Common myeloid progenitor, CD34-positive (primary cell): ENCODE data around the gene ZFHX2.

Experiments used
- CTCF ChIA-PET: fragments of 350-600 bp; sonication (Branson Sonifier 250); formaldehyde crosslinking; loops from one replicate; lab custom pipeline; 2021; ENCODE audit warnings: antibody characterized with exemption; lab: Charles Lee
- POLR2A ChIA-PET: fragments of 350-600 bp; sonication (Branson Sonifier 250); formaldehyde crosslinking; loops from one replicate; lab custom pipeline; 2021; ENCODE audit warnings: antibody characterized with exemption; lab: Charles Lee
- DNase-seq, 3 donors: peaks; one replicate each; pipeline versions ENCODE4 v3.0.0 to v3.0.0-alpha.2; 2013
- H3K27ac ChIP-seq, 2 experiments: 1 replicate in 1 of 2; 2 replicates in 1 of 2; pipeline ENCODE4 v1.7.0; 2013; ENCODE audit warnings: inconsistent platforms in 2 of 2, low read length in 2 of 2, mild to moderate bottlenecking in 2 of 2, low read depth in 1 of 2, moderate library complexity in 1 of 2; ENCODE audit not compliant: severe bottlenecking in 2 of 2, insufficient read depth in 1 of 2, poor library complexity in 1 of 2
- H3K27me3 ChIP-seq, 5 experiments: replicated peaks in 2 of 5; 1 replicate in 3 of 5; 2 replicates in 2 of 5; pipeline versions ENCODE4 v1.6.1 to v1.7.0; 2013; ENCODE audit warnings: low read length in 4 of 5, mild to moderate bottlenecking in 2 of 5, moderate library complexity in 2 of 5, inconsistent platforms in 1 of 5; ENCODE audit not compliant: insufficient read depth in 5 of 5, control insufficient read depth in 4 of 5
- H3K36me3 ChIP-seq, 4 experiments: 1 replicate in 2 of 4; 2 replicates in 2 of 4; pipeline versions ENCODE4 v1.6.1 to v1.7.0; 2013; ENCODE audit warnings: low read length in 3 of 4, control low read depth in 1 of 4, mild to moderate bottlenecking in 1 of 4; ENCODE audit not compliant: control insufficient read depth in 4 of 4, insufficient read depth in 4 of 4
- H3K4me1 ChIP-seq, 4 experiments: 1 replicate in 3 of 4; 2 replicates in 1 of 4; pipeline versions ENCODE4 v1.6.1 to v1.7.1; 2013; ENCODE audit warnings: low read length in 3 of 4, mild to moderate bottlenecking in 3 of 4, control low read depth in 1 of 4, inconsistent platforms in 1 of 4, moderate library complexity in 1 of 4; ENCODE audit not compliant: control insufficient read depth in 4 of 4, insufficient read depth in 4 of 4; ENCODE audit errors: control extremely low read depth in 1 of 4
- H3K4me3 ChIP-seq, 7 experiments: 1 replicate in 4 of 7; 2 replicates in 3 of 7; pipeline versions ENCODE4 v1.5.1 to v1.7.0; 2013; ENCODE audit warnings: mild to moderate bottlenecking in 7 of 7, low read length in 6 of 7, moderate library complexity in 6 of 7, inconsistent platforms in 2 of 7, low read depth in 2 of 7, control low read depth in 1 of 7; ENCODE audit not compliant: insufficient read depth in 4 of 7, control insufficient read depth in 1 of 7; ENCODE audit errors: extremely low read depth in 1 of 7
- H3K9me3 ChIP-seq, 5 experiments: 1 replicate in 4 of 5; 2 replicates in 1 of 5; pipeline versions ENCODE4 v1.6.1 to v1.7.1; 2013; ENCODE audit warnings: low read length in 4 of 5, mild to moderate bottlenecking in 2 of 5, inconsistent platforms in 1 of 5, low read depth in 1 of 5, moderate library complexity in 1 of 5; ENCODE audit not compliant: control insufficient read depth in 4 of 5, insufficient read depth in 2 of 5; ENCODE audit errors: control extremely low read depth in 1 of 5
- WGBS: methylation state at CpG from one replicate; pipeline ENCODE4 v1.1.5; 2013; ENCODE audit not compliant: insufficient coverage; 5-methylcytosine and 5-hydroxymethylcytosine counted together

ZFHX2 gene

GRCh38 chr14:23542261-23542660 is 9.3 kb downstream of the ZFHX2 start:
- Histone ChIP-seq H3K4me1 (peaks cover 0 to 4% (median 0%) of the 10 kb centered on the region in 4 experiments), H3K4me3 (no peak overlapping the region), H3K27me3 (no peaks in the 10 kb centered on the region), H3K9me3 (no peaks in the 10 kb centered on the region), H3K27ac (no peak overlapping the region), H3K36me3 (no peaks in the 10 kb centered on the region)
- no peak for DNase-seq
- POLR2A ChIA-PET, result no interaction called here
- 91% methylated on average over 5 of the region's 5 CpGs for WGBS
- CTCF ChIA-PET, result interaction anchor here (0.6 to 7.9 kb wide), 8 partner anchors 8 to 713 kb away, joined by 3 to 134 read pairs (median 6); no protein-coding TSS in a partner anchor

- Histone ChIP-seq H3K36me3 (no peaks in the 10 kb centered on the region), H3K4me3 (no peak overlapping the region), H3K9me3 (no peaks in the 10 kb centered on the region), H3K27ac (no peak overlapping the region), H3K27me3 (no peaks in the 10 kb centered on the region), H3K4me1 (peaks cover 0 to 4% (median 0%) of the 10 kb centered on the region in 4 experiments)
- DNase-seq, result no peak
- 100% methylated on average over 3 of the region's 4 CpGs for WGBS
- ChIA-PET CTCF (interaction anchor here (1.0 to 7.9 kb wide), 12 partner anchors 9 to 280 kb away, joined by 3 to 134 read pairs (median 4); no protein-coding TSS in a partner anchor), POLR2A (no interaction called here)
Measured at GRCh38 chr14:23540141-23540469, 11.5 kb downstream of the ZFHX2 start.

GRCh38 chr14:23539248-23540140 is 12.1 kb downstream of the ZFHX2 start:
- no peaks in the 10 kb centered on the region for H3K9me3 ChIP-seq
- no peaks in the 10 kb centered on the region for H3K36me3 ChIP-seq
- no peak overlapping the region for H3K4me3 ChIP-seq
- DNase-seq, result peak; percentile 36 to 51 (median 39)
- POLR2A ChIA-PET, result no interaction called here
- WGBS, result 60% methylated on average over 9 of the region's 10 CpGs
- H3K27me3 ChIP-seq, result no peaks in the 10 kb centered on the region
- CTCF ChIA-PET, result interaction anchor here (1.0 to 7.9 kb wide), 18 partner anchors 9 to 279 kb away, joined by 3 to 134 read pairs (median 4); partner anchors contain the start of gene NGDN
- peaks cover 0 to 4% (median 0%) of the 10 kb centered on the region in 4 experiments for H3K4me1 ChIP-seq
- no peak overlapping the region for H3K27ac ChIP-seq

- no peak overlapping the region for H3K27ac ChIP-seq
- ChIA-PET CTCF (interaction anchor here (1.0 to 7.9 kb wide), 14 partner anchors 8 to 69 kb away, joined by 3 to 134 read pairs (median 4); partner anchors contain the start of gene NGDN), POLR2A (no interaction called here)
- no peak for DNase-seq
- H3K36me3 ChIP-seq, result no peaks in the 10 kb centered on the region
- no peaks in the 10 kb centered on the region for H3K9me3 ChIP-seq
- peaks cover 0 to 4% (median 0%) of the 10 kb centered on the region in 4 experiments for H3K4me1 ChIP-seq
- no peaks in the 10 kb centered on the region for H3K27me3 ChIP-seq
- no peak overlapping the region for H3K4me3 ChIP-seq
- WGBS, result 98% methylated on average over 5 of the region's 7 CpGs
Measured at GRCh38 chr14:23538785-23539184, 12.8 kb downstream of the ZFHX2 start.

- H3K4me1 ChIP-seq, result peaks cover 0 to 4% (median 0%) of the 10 kb centered on the region in 4 experiments
- H3K36me3 ChIP-seq, result no peaks in the 10 kb centered on the region
- DNase-seq, result no peak
- ChIA-PET POLR2A (interaction anchor here (0.9 kb wide), 1 partner anchor 20 kb away, joined by 3 read pairs; no protein-coding TSS in a partner anchor), CTCF (interaction anchor here (0.6 to 7.9 kb wide), 15 partner anchors 8 to 68 kb away, joined by 3 to 134 read pairs (median 4); partner anchors contain the start of genes NGDN and ZFHX2)
- H3K9me3 ChIP-seq, result no peaks in the 10 kb centered on the region
- no peak overlapping the region for H3K27ac ChIP-seq
- 86% methylated on average over 8 of the region's 10 CpGs for WGBS
- H3K27me3 ChIP-seq, result no peaks in the 10 kb centered on the region
- no peak overlapping the region for H3K4me3 ChIP-seq
Measured at GRCh38 chr14:23538050-23538718, 13.4 kb downstream of the ZFHX2 start.

- Histone ChIP-seq H3K36me3 (no peaks in the 10 kb centered on the region), H3K27me3 (no peaks in the 10 kb centered on the region), H3K27ac (no peak overlapping the region), H3K4me3 (no peak overlapping the region), H3K4me1 (peaks cover 0 to 4% (median 0%) of the 10 kb centered on the region in 4 experiments), H3K9me3 (no peaks in the 10 kb centered on the region)
- 82% methylated on average over 8 of the region's 13 CpGs for WGBS
- CTCF ChIA-PET, result interaction anchor here (0.6 to 7.9 kb wide), 13 partner anchors 9 to 59 kb away, joined by 3 to 134 read pairs (median 4); partner anchors contain the start of gene ZFHX2
- DNase-seq, result no peak
- POLR2A ChIA-PET, result interaction anchor here (0.9 kb wide), 1 partner anchor 21 kb away, joined by 3 read pairs; no protein-coding TSS in a partner anchor
Measured at GRCh38 chr14:23537351-23538049, 14.1 kb downstream of the ZFHX2 start.
